Adrenal gland (tissue), 12 donors: ENCODE measurements around the gene VMAC. TPM values are rescaled to one million over a fixed set of nuclear protein-coding genes. Genes with fewer than 3 reads are reported as not detected.

ENCODE experiments used
- DNase-seq, 7 donors: peaks; one replicate each; pipeline ENCODE4 v3.0.0-alpha.2; 2019 to 2020
- H3K27ac ChIP-seq, 5 donors: fragments of 200-600 bp; sonication (generic) in 4 of 5; 1 replicate in 3 of 5; 2 replicates in 2 of 5; pipeline versions ENCODE4 v1.5.1 to v1.8.0; 2016 to 2020; ENCODE audit warnings: mild to moderate bottlenecking in 1 of 5
- H3K27me3 ChIP-seq: fragments of 200-600 bp; 2 replicates; pipeline ENCODE4 v1.8.0; 2021
- H3K36me3 ChIP-seq, 2 donors: fragments of 200-600 bp; replicated peaks in 1 of 2; 1 replicate in 1 of 2; 2 replicates in 1 of 2; pipeline versions ENCODE4 v1.5.1 to v1.8.0; 2018 to 2022
- H3K4me1 ChIP-seq, 2 donors: fragments of 200-600 bp; replicated peaks in 1 of 2; 1 replicate in 1 of 2; 2 replicates in 1 of 2; pipeline versions ENCODE4 v1.5.1 to v1.8.0; 2018 to 2021
- H3K4me3 ChIP-seq, 4 donors: fragments of 200-600 bp; sonication (generic) in 3 of 4; one replicate each; pipeline ENCODE4 v1.5.1; 2016 to 2018
- H3K9me3 ChIP-seq, 3 donors: fragments of 200-600 bp; sonication (generic) in 1 of 3; replicated peaks in 1 of 3; 1 replicate in 2 of 3; 2 replicates in 1 of 3; pipeline versions ENCODE4 v1.5.1 to v1.8.0; 2016 to 2021
- CTCF ChIP-seq, 6 experiments: fragments of 450-650 bp in 4 of 6; fragments of 200-600 bp in 2 of 6; sonication (generic) in 1 of 6; IDR thresholded peaks; 1 replicate in 5 of 6; 2 replicates in 1 of 6; pipeline versions ENCODE4 v1.5.1 to v1.8.0; 2016 to 2021; ENCODE audit warnings: antibody characterized with exemption in 6 of 6, mild to moderate bottlenecking in 2 of 6, moderate library complexity in 1 of 6
- POLR2A ChIP-seq, 2 donors: fragments of 450-650 bp; IDR thresholded peaks; one replicate each; pipeline ENCODE4 v1.6.1; 2017; ENCODE audit warnings: antibody characterized with exemption in 2 of 2, mild to moderate bottlenecking in 2 of 2, moderate library complexity in 1 of 2
- WGBS, 4 donors: extraction: QIAGEN DNeasy Blood & Tissue Kit in 2 of 4; methylation state at CpG; one replicate each; pipeline versions ENCODE4 v1.1.5 to v1.1.7; 2013 to 2017; 5-methylcytosine and 5-hydroxymethylcytosine counted together
- intact Hi-C, 2 donors: fragments of 100-400 bp; cut with DNase I; formaldehyde crosslinking; loops; one replicate each; pipeline versions ENCODE4 v1.14.1 to v1.15.0; 2022 to 2023
- polyA plus RNA-seq, 3 donors: library from polyadenylated mRNA; stranded (reverse); fragments of 200-250 nt in 2 of 3; fragments of 350-450 nt in 1 of 3; fragmentation: Illumina TruSeq in 1 of 3; extraction: RNeasy Lipid Tissue Mini Kit (QIAGEN cat#74804) in 1 of 3; gene quantifications; one replicate each; pipeline ENCODE4 v1.2.3, GENCODE V29; 2013 to 2014
- total RNA-seq, 9 donors: library from RNA; depleted of rRNA in 4 of 9; stranded (reverse); fragments of >200 nt in 4 of 9; fragments of 120-200 nt in 1 of 9; fragmentation: NEBNext Ultra II Directional in 1 of 9; extraction: Animal tissue kit (Norgen Biotek cat#: 25700) in 1 of 9; gene quantifications; one replicate each; pipeline versions ENCODE4 v1.1.0 to v1.2.4, GENCODE V29; 2013 to 2023
- donor health status: healthy with polysubstance abuse.
- donor health status: Bipolar disorder and iron deficiency.
- donor health status: DM: yes; HTN: yes; CAD: no.
- donor health status: DM: no; HTN: no; CAD: no.
- donor health status: DM: no; HTN: no; CAD: no.
- donor health status: DM: yes; HTN: yes; CAD: no.

VMAC gene
- total and polyA plus RNA-seq, 12 donors, result 3.5 to 15.6 (median 8.3) TPM

GRCh38 chr19:5925830-5926427, 21.3 kb downstream of the VMAC start:
- H3K27ac ChIP-seq, result peak overlapping the region in 1 of 5 donors; percentile 25
- no peak for DNase-seq

GRCh38 chr19:5926641-5927440, 22.2 kb downstream of the VMAC start:
- intact Hi-C loops, result no loop called here
- 72 to 82% (median 74%) methylated on average over 13 to 14 of the region's 14 CpGs for WGBS, 4 donors
- H3K4me3 ChIP-seq, result no peak overlapping the region
- peaks cover 5 to 12% of the 10 kb centered on the region in 2 donors for H3K4me1 ChIP-seq
- no peaks in the 10 kb centered on the region for H3K27me3 ChIP-seq
- TF ChIP-seq CTCF (IDR thresholded peaks at IDR 0.05) (no peak), POLR2A (IDR thresholded peaks at IDR 0.05) (no peak)
- H3K36me3 ChIP-seq, result peaks cover 0 to 100% of the 10 kb centered on the region in 2 donors
- H3K27ac ChIP-seq, result peak overlapping the region in 1 of 5 donors; percentile 65
- no peaks in the 10 kb centered on the region for H3K9me3 ChIP-seq
- peak in 1 of 7 donors; percentile 70 for DNase-seq

More at GRCh38 chr19:5925830-5926427, 21.3 kb downstream of the VMAC start:
- Histone ChIP-seq H3K9me3 (no peaks in the 10 kb centered on the region), H3K4me1 (peaks cover 13 to 21% of the 10 kb centered on the region in 2 donors), H3K27me3 (no peaks in the 10 kb centered on the region), H3K4me3 (no peak overlapping the region), H3K36me3 (peaks cover 0 to 93% of the 10 kb centered on the region in 2 donors)
- intact Hi-C loops, result no loop called here
- WGBS, 4 donors, result 87 to 91% (median 87%) methylated on average over 15 to 18 of the region's 18 CpGs
- no peak for TF ChIP-seq POLR2A (IDR thresholded peaks at IDR 0.05)
- TF ChIP-seq CTCF (IDR thresholded peaks at IDR 0.05), result no peak

- no peaks in the 10 kb centered on the region for H3K27me3 ChIP-seq
- intact Hi-C loops, result no loop called here
- no peak overlapping the region for H3K4me3 ChIP-seq
- peak overlapping the region in 1 of 5 donors; percentile 65 for H3K27ac ChIP-seq
- WGBS, 4 donors, result 84 to 92% (median 86%) methylated on average over 8 of the region's 8 CpGs
- H3K36me3 ChIP-seq, result peaks cover 0 to 100% of the 10 kb centered on the region in 2 donors
- no peak for TF ChIP-seq CTCF (IDR thresholded peaks at IDR 0.05)
- TF ChIP-seq POLR2A (IDR thresholded peaks at IDR 0.05), result no peak
- peaks cover under 1 to 6% of the 10 kb centered on the region in 2 donors for H3K4me1 ChIP-seq
- DNase-seq, result no peak
- no peaks in the 10 kb centered on the region for H3K9me3 ChIP-seq
These were observed 22.8 kb downstream of the VMAC start for GRCh38 chr19:5927441-5927821.

- no peak overlapping the region for H3K27ac ChIP-seq
- H3K4me3 ChIP-seq, result no peak overlapping the region
- no peaks in the 10 kb centered on the region for H3K9me3 ChIP-seq
- peaks cover 0 to 14% of the 10 kb centered on the region in 2 donors for H3K4me1 ChIP-seq
- H3K36me3 ChIP-seq, result peaks cover 0 to 88% of the 10 kb centered on the region in 2 donors
- 87 to 93% (median 91%) methylated on average over 9 to 13 of the region's 13 CpGs for WGBS, 4 donors
- intact Hi-C loops, result no loop called here
- no peak for DNase-seq
- TF ChIP-seq CTCF (IDR thresholded peaks at IDR 0.05) (no peak), POLR2A (IDR thresholded peaks at IDR 0.05) (no peak)
- no peaks in the 10 kb centered on the region for H3K27me3 ChIP-seq
These were observed 24.5 kb downstream of the VMAC start for GRCh38 chr19:5929179-5929578.
